T-cell (primary cell): Measurements from ENCODE around the gene ALB. TPM values are rescaled to one million over a fixed set of nuclear protein-coding genes. Genes with fewer than 3 reads are reported as not detected.

ENCODE experiments used
- ATAC-seq, 4 experiments: fragments of 200-7000 bp in 3 of 4; fragments of 150-1000 bp in 1 of 4; cut with Tn5 transposase; replicated peaks in 1 of 4; 1 replicate in 3 of 4; 2 replicates in 1 of 4; pipeline ENCODE4 v1.10.0; 2021; ENCODE audit warnings: moderate library complexity in 3 of 4, mild to moderate bottlenecking in 2 of 4, moderate number of reproducible peaks in 1 of 4
- CTCF ChIA-PET, 2 donors: fragments of 300-600 bp; sonication (Branson Sonifier 250); formaldehyde crosslinking; loops; one replicate each; lab custom pipeline; 2022; ENCODE audit warnings: antibody characterized with exemption in 2 of 2; lab: Charles Lee
- POLR2A ChIA-PET, 2 donors: fragments of 300-600 bp; sonication (Branson Sonifier 250); formaldehyde crosslinking; loops; one replicate each; lab custom pipeline; 2022; ENCODE audit warnings: antibody characterized with exemption in 2 of 2; lab: Charles Lee
- DNase-seq, 35 experiments: peaks; one replicate each; pipeline versions ENCODE4 v3.0.0 to v3.0.0-alpha.2; 2013 to 2023
- H3K27ac ChIP-seq: one replicate; pipeline ENCODE4 v1.5.1; 2013; ENCODE audit warnings: low read length
- H3K27me3 ChIP-seq, 2 experiments: replicated peaks in 1 of 2; 1 replicate in 1 of 2; 2 replicates in 1 of 2; pipeline versions ENCODE4 v1.6.1 to v1.7.0; 2013; ENCODE audit warnings: low read length in 1 of 2, mixed read lengths in 1 of 2; ENCODE audit not compliant: control insufficient read depth in 2 of 2, insufficient read depth in 2 of 2; ENCODE audit errors: extremely low read depth in 1 of 2
- H3K36me3 ChIP-seq, 2 donors: 1 replicate in 1 of 2; 2 replicates in 1 of 2; pipeline versions ENCODE4 v1.6.1 to v1.7.0; 2013; ENCODE audit warnings: low read length in 1 of 2; ENCODE audit not compliant: control insufficient read depth in 2 of 2, insufficient read depth in 1 of 2; ENCODE audit errors: extremely low read depth in 1 of 2
- H3K4me1 ChIP-seq, 2 experiments: 1 replicate in 1 of 2; 2 replicates in 1 of 2; pipeline versions ENCODE4 v1.6.1 to v1.7.0; 2013; ENCODE audit warnings: low read length in 2 of 2, mixed read lengths in 1 of 2; ENCODE audit not compliant: insufficient read depth in 2 of 2, control insufficient read depth in 1 of 2; ENCODE audit errors: extremely low read depth in 1 of 2
- H3K4me3 ChIP-seq, 2 donors: 1 replicate in 1 of 2; 2 replicates in 1 of 2; pipeline versions ENCODE4 v1.5.1 to v1.7.0; 2013; ENCODE audit warnings: mild to moderate bottlenecking in 2 of 2, low read length in 1 of 2, moderate library complexity in 1 of 2; ENCODE audit not compliant: control insufficient read depth in 1 of 2; ENCODE audit errors: extremely low read depth in 1 of 2
- H3K9me3 ChIP-seq: 2 replicates; pipeline ENCODE4 v1.7.0; 2013
- H3K27ac Mint-ChIP-seq, 2 donors: one replicate each; pipeline ENCODE4 v1.8.0; 2020 to 2021; ENCODE audit warnings: mild to moderate bottlenecking in 2 of 2, mixed read lengths in 2 of 2
- H3K27me3 Mint-ChIP-seq, 2 donors: one replicate each; pipeline ENCODE4 v1.8.0; 2021 to 2022; ENCODE audit warnings: mixed read lengths in 2 of 2
- H3K36me3 Mint-ChIP-seq: one replicate; pipeline ENCODE4 v1.8.0; 2021; ENCODE audit warnings: mixed read lengths
- H3K4me1 Mint-ChIP-seq, 3 donors: one replicate each; pipeline ENCODE4 v1.8.0; 2020 to 2022; ENCODE audit warnings: mixed read lengths in 3 of 3, mild to moderate bottlenecking in 1 of 3
- H3K4me3 Mint-ChIP-seq, 3 donors: one replicate each; pipeline ENCODE4 v1.8.0; 2020 to 2022; ENCODE audit warnings: mild to moderate bottlenecking in 3 of 3, mixed read lengths in 3 of 3, moderate library complexity in 3 of 3
- H3K9me3 Mint-ChIP-seq, 3 donors: one replicate each; pipeline ENCODE4 v1.8.0; 2020 to 2022; ENCODE audit warnings: mixed read lengths in 3 of 3
- WGBS: methylation state at CpG from one replicate; pipeline ENCODE4 v1.1.5; 2013; ENCODE audit warnings: missing lambda C conversion rate; ENCODE audit not compliant: insufficient coverage; 5-methylcytosine and 5-hydroxymethylcytosine counted together
- total RNA-seq, 35 experiments: library from RNA in 6 of 35; stranded (reverse) in 6 of 35; fragments of 120-200 nt in 1 of 35; gene quantifications; one replicate each; pipeline versions ENCODE4 v1.2.1 to v1.2.4 and lab custom pipeline; 2013 to 2026

The ALB gene
- total RNA-seq, 5 donors from 2014 or later (not counting 1 experiment from before 2014, with no cell fraction given), result 30.4 to 58.6 (median 33.6) TPM; not detected in 2

DNA sequence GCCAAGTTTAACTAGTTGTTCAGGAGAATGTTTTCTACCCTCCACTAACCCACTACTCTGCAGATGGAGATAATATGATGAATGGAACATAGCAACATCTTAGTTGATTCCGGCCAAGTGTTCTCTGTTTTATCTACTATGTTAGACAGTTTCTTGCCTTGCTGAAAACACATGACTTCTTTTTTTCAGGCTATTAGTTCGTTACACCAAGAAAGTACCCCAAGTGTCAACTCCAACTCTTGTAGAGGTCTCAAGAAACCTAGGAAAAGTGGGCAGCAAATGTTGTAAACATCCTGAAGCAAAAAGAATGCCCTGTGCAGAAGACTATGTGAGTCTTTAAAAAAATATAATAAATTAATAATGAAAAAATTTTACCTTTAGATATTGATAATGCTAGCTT is 13.3 kb downstream of the ALB start:
- DNase-seq (no peak), ATAC-seq (no peak)
- Histone ChIP-seq H3K9me3 (no peaks in the 10 kb centered on the region), H3K4me1 (no peaks in the 10 kb centered on the region), H3K36me3 (no peaks in the 10 kb centered on the region), H3K27me3 (no peaks in the 10 kb centered on the region), H3K27ac (no peak overlapping the region), H3K4me3 (no peak overlapping the region)
- H3K36me3 Mint-ChIP-seq, result no peaks in the 10 kb centered on the region
- ChIA-PET POLR2A (no interaction called here), CTCF (no interaction called here)
- no peaks in the 10 kb centered on the region for H3K9me3 Mint-ChIP-seq
- no peaks in the 10 kb centered on the region for H3K4me1 Mint-ChIP-seq
- peaks cover 3% of the 10 kb centered on the region in 2 donors for H3K27me3 Mint-ChIP-seq
- no peak overlapping the region for H3K4me3 Mint-ChIP-seq
- no peak overlapping the region for H3K27ac Mint-ChIP-seq
- no CpG with 5 or more reads among the region's 2 CpGs for WGBS

DNA sequence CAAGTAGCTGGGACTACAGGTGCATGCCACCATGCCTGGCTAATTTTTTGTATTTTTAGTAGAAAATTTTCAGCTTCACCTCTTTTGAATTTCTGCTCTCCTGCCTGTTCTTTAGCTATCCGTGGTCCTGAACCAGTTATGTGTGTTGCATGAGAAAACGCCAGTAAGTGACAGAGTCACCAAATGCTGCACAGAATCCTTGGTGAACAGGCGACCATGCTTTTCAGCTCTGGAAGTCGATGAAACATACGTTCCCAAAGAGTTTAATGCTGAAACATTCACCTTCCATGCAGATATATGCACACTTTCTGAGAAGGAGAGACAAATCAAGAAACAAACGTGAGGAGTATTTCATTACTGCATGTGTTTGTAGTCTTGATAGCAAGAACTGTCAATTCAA is 13.9 kb downstream of the ALB start:
- H3K4me3 ChIP-seq, result no peak overlapping the region
- peaks cover 2 to 3% of the 10 kb centered on the region in 2 donors for H3K27me3 Mint-ChIP-seq
- H3K36me3 Mint-ChIP-seq, result no peaks in the 10 kb centered on the region
- 81% methylated on average over 4 of the region's 6 CpGs for WGBS
- DNase-seq (no peak), ATAC-seq (no peak)
- no peaks in the 10 kb centered on the region for H3K4me1 Mint-ChIP-seq
- H3K27ac Mint-ChIP-seq, result no peak overlapping the region
- CTCF ChIA-PET, result interaction anchor here in 1 of 2 donors (0.9 kb wide), 1 partner anchor 30 kb away, joined by 3 read pairs; no protein-coding TSS in a partner anchor
- POLR2A ChIA-PET, result no interaction called here
- H3K36me3 ChIP-seq, result no peaks in the 10 kb centered on the region
- no peaks in the 10 kb centered on the region for H3K9me3 ChIP-seq
- H3K27ac ChIP-seq, result no peak overlapping the region
- no peaks in the 10 kb centered on the region for H3K4me1 ChIP-seq
- no peaks in the 10 kb centered on the region for H3K27me3 ChIP-seq
- no peak overlapping the region for H3K4me3 Mint-ChIP-seq
- no peaks in the 10 kb centered on the region for H3K9me3 Mint-ChIP-seq

DNA sequence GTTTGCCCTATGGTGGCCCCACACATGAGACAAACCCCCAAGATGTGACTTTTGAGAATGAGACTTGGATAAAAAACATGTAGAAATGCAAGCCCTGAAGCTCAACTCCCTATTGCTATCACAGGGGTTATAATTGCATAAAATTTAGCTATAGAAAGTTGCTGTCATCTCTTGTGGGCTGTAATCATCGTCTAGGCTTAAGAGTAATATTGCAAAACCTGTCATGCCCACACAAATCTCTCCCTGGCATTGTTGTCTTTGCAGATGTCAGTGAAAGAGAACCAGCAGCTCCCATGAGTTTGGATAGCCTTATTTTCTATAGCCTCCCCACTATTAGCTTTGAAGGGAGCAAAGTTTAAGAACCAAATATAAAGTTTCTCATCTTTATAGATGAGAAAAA is 14.6 kb downstream of the ALB start:
- WGBS, result no CpG with 5 or more reads among the region's 1 CpG
- no peaks in the 10 kb centered on the region for H3K9me3 Mint-ChIP-seq
- H3K36me3 Mint-ChIP-seq, result no peaks in the 10 kb centered on the region
- DNase-seq (no peak), ATAC-seq (no peak)
- Histone ChIP-seq H3K27ac (no peak overlapping the region), H3K4me3 (no peak overlapping the region), H3K27me3 (no peaks in the 10 kb centered on the region), H3K4me1 (no peaks in the 10 kb centered on the region), H3K36me3 (no peaks in the 10 kb centered on the region), H3K9me3 (no peaks in the 10 kb centered on the region)
- POLR2A ChIA-PET, result no interaction called here
- CTCF ChIA-PET, result interaction anchor here in 1 of 2 donors (0.9 kb wide), 1 partner anchor 29 kb away, joined by 3 read pairs; no protein-coding TSS in a partner anchor
- peaks cover 2 to 3% of the 10 kb centered on the region in 2 donors for H3K27me3 Mint-ChIP-seq
- H3K4me1 Mint-ChIP-seq, result no peaks in the 10 kb centered on the region
- H3K27ac Mint-ChIP-seq, result no peak overlapping the region
- H3K4me3 Mint-ChIP-seq, result no peak overlapping the region

DNA sequence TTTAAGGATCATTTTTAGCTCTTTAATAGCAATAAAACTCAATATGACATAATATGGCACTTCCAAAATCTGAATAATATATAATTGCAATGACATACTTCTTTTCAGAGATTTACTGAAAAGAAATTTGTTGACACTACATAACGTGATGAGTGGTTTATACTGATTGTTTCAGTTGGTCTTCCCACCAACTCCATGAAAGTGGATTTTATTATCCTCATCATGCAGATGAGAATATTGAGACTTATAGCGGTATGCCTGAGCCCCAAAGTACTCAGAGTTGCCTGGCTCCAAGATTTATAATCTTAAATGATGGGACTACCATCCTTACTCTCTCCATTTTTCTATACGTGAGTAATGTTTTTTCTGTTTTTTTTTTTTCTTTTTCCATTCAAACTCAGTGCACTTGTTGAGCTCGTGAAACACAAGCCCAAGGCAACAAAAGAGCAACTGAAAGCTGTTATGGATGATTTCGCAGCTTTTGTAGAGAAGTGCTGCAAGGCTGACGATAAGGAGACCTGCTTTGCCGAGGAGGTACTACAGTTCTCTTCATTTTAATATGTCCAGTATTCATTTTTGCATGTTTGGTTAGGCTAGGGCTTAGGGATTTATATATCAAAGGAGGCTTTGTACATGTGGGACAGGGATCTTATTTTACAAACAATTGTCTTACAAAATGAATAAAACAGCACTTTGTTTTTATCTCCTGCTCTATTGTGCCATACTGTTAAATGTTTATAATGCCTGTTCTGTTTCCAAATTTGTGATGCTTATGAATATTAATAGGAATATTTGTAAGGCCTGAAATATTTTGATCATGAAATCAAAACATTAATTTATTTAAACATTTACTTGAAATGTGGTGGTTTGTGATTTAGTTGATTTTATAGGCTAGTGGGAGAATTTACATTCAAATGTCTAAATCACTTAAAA is 15.3 kb downstream of the ALB start:
- H3K36me3 ChIP-seq, result no peaks in the 10 kb centered on the region
- no peaks in the 10 kb centered on the region for H3K27me3 ChIP-seq
- Mint-ChIP-seq H3K4me1 (no peaks in the 10 kb centered on the region), H3K27me3 (peaks cover 2 to 3% of the 10 kb centered on the region in 2 donors), H3K36me3 (no peaks in the 10 kb centered on the region), H3K27ac (no peak overlapping the region), H3K4me3 (no peak overlapping the region), H3K9me3 (no peaks in the 10 kb centered on the region)
- DNase-seq, result no peak
- no CpG with 5 or more reads among the region's 7 CpGs for WGBS
- H3K27ac ChIP-seq, result no peak overlapping the region
- ATAC-seq, result no peak
- H3K4me3 ChIP-seq, result no peak overlapping the region
- ChIA-PET CTCF (interaction anchor here in 1 of 2 donors (0.9 kb wide), 1 partner anchor 28 kb away, joined by 3 read pairs; no protein-coding TSS in a partner anchor), POLR2A (no interaction called here)
- H3K4me1 ChIP-seq, result no peaks in the 10 kb centered on the region
- H3K9me3 ChIP-seq, result no peaks in the 10 kb centered on the region

DNA sequence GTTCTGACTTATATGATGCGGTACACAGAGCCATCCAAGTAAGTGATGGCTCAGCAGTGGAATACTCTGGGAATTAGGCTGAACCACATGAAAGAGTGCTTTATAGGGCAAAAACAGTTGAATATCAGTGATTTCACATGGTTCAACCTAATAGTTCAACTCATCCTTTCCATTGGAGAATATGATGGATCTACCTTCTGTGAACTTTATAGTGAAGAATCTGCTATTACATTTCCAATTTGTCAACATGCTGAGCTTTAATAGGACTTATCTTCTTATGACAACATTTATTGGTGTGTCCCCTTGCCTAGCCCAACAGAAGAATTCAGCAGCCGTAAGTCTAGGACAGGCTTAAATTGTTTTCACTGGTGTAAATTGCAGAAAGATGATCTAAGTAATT is 16.5 kb downstream of the ALB start:
- H3K27ac ChIP-seq, result no peak overlapping the region
- no peaks in the 10 kb centered on the region for H3K36me3 ChIP-seq
- H3K27me3 Mint-ChIP-seq, result peaks cover 0 to 3% of the 10 kb centered on the region in 2 donors
- DNase-seq, result no peak
- no peaks in the 10 kb centered on the region for H3K9me3 Mint-ChIP-seq
- no peaks in the 10 kb centered on the region for H3K36me3 Mint-ChIP-seq
- POLR2A ChIA-PET, result no interaction called here
- no peaks in the 10 kb centered on the region for H3K27me3 ChIP-seq
- H3K4me1 ChIP-seq, result no peaks in the 10 kb centered on the region
- H3K9me3 ChIP-seq, result no peaks in the 10 kb centered on the region
- CTCF ChIA-PET, result no interaction called here
- no peak overlapping the region for H3K4me3 Mint-ChIP-seq
- no peaks in the 10 kb centered on the region for H3K4me1 Mint-ChIP-seq
- H3K4me3 ChIP-seq, result no peak overlapping the region
- H3K27ac Mint-ChIP-seq, result no peak overlapping the region
- ATAC-seq, result no peak
- WGBS, result 88% methylated on average over 1 of the region's 2 CpGs

DNA sequence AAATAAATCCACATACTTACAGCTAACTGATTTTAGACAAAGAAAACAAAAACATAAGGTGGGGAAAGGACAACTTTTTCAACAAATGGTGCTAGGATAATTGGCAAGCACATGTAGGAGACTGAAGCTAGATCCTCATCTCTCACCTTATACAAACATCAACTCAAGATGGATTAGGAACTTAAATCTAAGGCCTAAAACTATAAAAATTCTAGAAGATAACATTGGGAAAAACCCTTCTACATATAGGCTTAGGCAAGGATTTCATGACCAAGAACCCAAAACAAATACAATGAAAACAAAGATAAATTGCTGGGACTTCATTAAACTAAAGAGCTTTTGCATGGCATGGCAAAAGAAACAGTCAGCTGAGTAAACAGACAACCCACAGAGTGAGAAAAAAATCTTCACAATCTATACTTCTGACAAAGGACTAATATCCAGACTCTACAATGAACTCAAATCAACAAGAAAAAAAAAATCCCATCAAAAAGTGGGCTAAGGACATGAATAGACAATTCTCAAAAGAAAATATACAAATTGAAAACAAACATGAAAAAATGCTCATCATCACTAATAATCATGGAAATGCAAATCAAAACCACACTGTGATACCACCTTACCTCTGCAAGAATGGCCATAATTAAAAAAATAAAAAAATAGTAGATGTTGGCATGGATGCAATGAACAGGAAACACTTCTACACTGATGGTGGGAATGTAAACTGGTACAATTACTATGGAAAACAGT is 17.8 kb downstream of the ALB start:
- H3K27me3 ChIP-seq, result no peaks in the 10 kb centered on the region
- ATAC-seq (no peak), DNase-seq (no peak)
- CTCF ChIA-PET, result no interaction called here
- Mint-ChIP-seq H3K4me3 (no peak overlapping the region), H3K27ac (no peak overlapping the region), H3K36me3 (no peaks in the 10 kb centered on the region), H3K27me3 (peaks cover 0 to 3% of the 10 kb centered on the region in 2 donors), H3K4me1 (no peaks in the 10 kb centered on the region), H3K9me3 (no peaks in the 10 kb centered on the region)
- no peaks in the 10 kb centered on the region for H3K36me3 ChIP-seq
- no peaks in the 10 kb centered on the region for H3K9me3 ChIP-seq
- no peak overlapping the region for H3K4me3 ChIP-seq
- no peak overlapping the region for H3K27ac ChIP-seq
- POLR2A ChIA-PET, result no interaction called here
- H3K4me1 ChIP-seq, result no peaks in the 10 kb centered on the region
